Lung (tissue), 12 donors: ENCODE data around the gene GAK. TPM values are rescaled to one million over a fixed set of nuclear protein-coding genes. Genes with fewer than 3 reads are reported as not detected.

Experiments used
- ATAC-seq: fragments of 200-7000 bp; cut with Tn5 transposase; one replicate; pipeline ENCODE4 v1.9.1; 2020; ENCODE audit warnings: moderate number of reproducible peaks; ENCODE audit not compliant: insufficient read depth, low FRiP score
- DNase-seq, 3 donors: peaks; one replicate each; pipeline ENCODE4 v3.0.0-alpha.2; 2013 to 2017
- H3K27ac ChIP-seq, 2 donors: one replicate each; pipeline ENCODE4 v1.5.1; 2013; ENCODE audit warnings: mild to moderate bottlenecking in 2 of 2, moderate library complexity in 2 of 2, control low read depth in 1 of 2, inconsistent platforms in 1 of 2, low read depth in 1 of 2, low read length in 1 of 2
- H3K27me3 ChIP-seq, 3 donors: one replicate each; pipeline ENCODE4 v1.5.1; 2013; ENCODE audit warnings: low read length in 2 of 3; ENCODE audit not compliant: control insufficient read depth in 3 of 3, insufficient read depth in 3 of 3
- H3K36me3 ChIP-seq, 4 donors: one replicate each; pipeline ENCODE4 v1.5.1; 2013; ENCODE audit warnings: low read length in 4 of 4, mild to moderate bottlenecking in 1 of 4, moderate library complexity in 1 of 4; ENCODE audit not compliant: control insufficient read depth in 4 of 4, insufficient read depth in 4 of 4
- H3K4me1 ChIP-seq, 5 donors: one replicate each; pipeline ENCODE4 v1.5.1; 2013; ENCODE audit warnings: low read length in 5 of 5, mild to moderate bottlenecking in 2 of 5, moderate library complexity in 1 of 5; ENCODE audit not compliant: control insufficient read depth in 5 of 5, insufficient read depth in 5 of 5
- H3K4me3 ChIP-seq: one replicate; pipeline ENCODE4 v1.5.1; 2013; ENCODE audit warnings: mild to moderate bottlenecking, control low read depth, moderate library complexity
- H3K9ac ChIP-seq, 2 donors: one replicate each; pipeline ENCODE4 v1.5.1; 2013; ENCODE audit warnings: low read length in 2 of 2, control low read depth in 1 of 2; ENCODE audit not compliant: insufficient read depth in 1 of 2
- H3K9me3 ChIP-seq, 4 donors: one replicate each; pipeline ENCODE4 v1.5.1; 2013; ENCODE audit warnings: low read length in 3 of 4, mild to moderate bottlenecking in 1 of 4, moderate library complexity in 1 of 4; ENCODE audit not compliant: control insufficient read depth in 4 of 4, insufficient read depth in 3 of 4
- CTCF ChIP-seq: IDR thresholded peaks from 2 replicates; pipeline ENCODE4 v1.5.1; 2012; ENCODE audit warnings: mild to moderate bottlenecking; ENCODE audit errors: control extremely low read depth, extremely low read depth
- WGBS, 2 donors: extraction: QIAGEN DNeasy Blood & Tissue Kit; methylation state at CpG; one replicate each; pipeline ENCODE4 v1.1.7; 2013; 5-methylcytosine and 5-hydroxymethylcytosine counted together
- polyA plus RNA-seq, 2 donors: library from polyadenylated mRNA; stranded (reverse); fragments of 200-250 nt; gene quantifications; one replicate each; pipeline ENCODE4 v1.2.1, GENCODE V29; 2013
- total RNA-seq, 2 donors: library from RNA; depleted of rRNA in 1 of 2; stranded (reverse); fragments of >200 nt in 1 of 2; gene quantifications; one replicate each; pipeline ENCODE4 v1.2.1, GENCODE V29; 2014 to 2021
- donor health status: control.
- donor health status: control.
- donor health status: Bipolar disorder and iron deficiency.
- donor health status: healthy.
- donor health status: DM: yes; HTN: yes; CAD: no.

GAK gene
- total and polyA plus RNA-seq, 4 donors, result 101 to 178 (median 137) TPM

- TF ChIP-seq CTCF, result no peak
- WGBS, 2 donors, result 67 to 70% methylated on average over 22 to 24 of the region's 24 CpGs
- H3K9me3 ChIP-seq, result no peaks in the 10 kb centered on the region
- peaks cover 0 to 9% (median 0%) of the 10 kb centered on the region in 3 donors for H3K27me3 ChIP-seq
- DNase-seq (no peak), ATAC-seq (no peak)
- peak overlapping the region; percentile 3 for H3K4me3 ChIP-seq
- H3K36me3 ChIP-seq, result peaks cover 0 to 6% (median 0%) of the 10 kb centered on the region in 4 donors
- no peak overlapping the region for H3K27ac ChIP-seq
- H3K9ac ChIP-seq, result no peak overlapping the region
- H3K4me1 ChIP-seq, result peaks cover 3 to 18% (median 5%) of the 10 kb centered on the region in 5 donors
Measured at GRCh38 chr4:971666-972500, 39.8 kb upstream of the GAK start.

GRCh38 chr4:970854-971520 lies 38.9 kb upstream of the GAK start:
- ATAC-seq, result no peak
- H3K9ac ChIP-seq, result no peak overlapping the region
- WGBS, 2 donors, result 80 to 89% methylated on average over 16 to 17 of the region's 17 CpGs
- H3K36me3 ChIP-seq, result peaks cover 0 to 13% (median 0%) of the 10 kb centered on the region in 4 donors
- no peak overlapping the region for H3K27ac ChIP-seq
- no peak overlapping the region for H3K4me3 ChIP-seq
- no peaks in the 10 kb centered on the region for H3K9me3 ChIP-seq
- H3K4me1 ChIP-seq, result peaks cover 3 to 18% (median 5%) of the 10 kb centered on the region in 5 donors
- TF ChIP-seq CTCF, result no peak
- H3K27me3 ChIP-seq, result peaks cover 0 to 9% (median 0%) of the 10 kb centered on the region in 3 donors
- no peak for DNase-seq

- DNase-seq (no peak), ATAC-seq (no peak)
- Histone ChIP-seq H3K27me3 (peaks cover 0 to 9% (median 0%) of the 10 kb centered on the region in 3 donors), H3K9me3 (no peaks in the 10 kb centered on the region), H3K4me3 (no peak overlapping the region), H3K36me3 (peaks cover 0 to 21% (median 0%) of the 10 kb centered on the region in 4 donors), H3K27ac (no peak overlapping the region), H3K9ac (no peak overlapping the region), H3K4me1 (peaks cover 3 to 18% (median 5%) of the 10 kb centered on the region in 5 donors)
- WGBS, 2 donors, result 91 to 95% methylated on average over 23 to 25 of the region's 25 CpGs
- TF ChIP-seq CTCF, result no peak
Measured at GRCh38 chr4:970046-970745, 38.1 kb upstream of the GAK start.
